Measurements from ENCODE around the gene ADISSP.

The ADISSP gene

GRCh38 chr20:3744037-3744436 is 23.5 kb downstream of the ADISSP start:
- Histone ChIP-seq H3K36me3 (ENCODE audit: control insufficient read depth in 2 of 2, insufficient read depth in 1 of 2, low read length in 2 of 2) (no peaks in the 10 kb centered on the region), H3K9me3 (ENCODE audit: control insufficient read depth, insufficient read depth, low read depth, low read length) (no peaks in the 10 kb centered on the region), H3K27ac (ENCODE audit: extremely low read depth, low read depth, low read length) (no peak overlapping the region), H3K4me3 (ENCODE audit: low read depth, low read length) (no peak overlapping the region), H3K4me1 (ENCODE audit: control insufficient read depth, insufficient read depth, low read length) (no peaks in the 10 kb centered on the region)
- POLR2A ChIA-PET: interaction anchor here (1.0 to 3.1 kb wide), 3 partner anchors 9 to 24 kb away, joined by 3 to 19 read pairs (median 3); partner anchors contain the start of gene ADISSP
- CTCF ChIA-PET: interaction anchor here (0.5 to 2.3 kb wide), 12 partner anchors 9 to 328 kb away, joined by 3 to 12 read pairs (median 4); partner anchors contain the start of gene SPEF1
- TF ChIP-seq ZNF514 (tag by site-specific recombination; IDR thresholded peaks at IDR 0.05) (no peak), GLI4 (tag by site-specific recombination; IDR thresholded peaks at IDR 0.05) (no peak), PRDM10 (tag by site-specific recombination; IDR thresholded peaks at IDR 0.05) (no peak), HOXA7 (CRISPR knock-in tag; IDR thresholded peaks at IDR 0.05; ENCODE audit: borderline replicate concordance) (no peak), YY2 (tag by site-specific recombination; IDR thresholded peaks at IDR 0.05) (no peak), ZNF37A (tag by site-specific recombination; IDR thresholded peaks at IDR 0.05) (no peak), ZFP69B (tag by site-specific recombination; IDR thresholded peaks at IDR 0.05) (no peak)
- TF ChIP-seq, protein P1, sequence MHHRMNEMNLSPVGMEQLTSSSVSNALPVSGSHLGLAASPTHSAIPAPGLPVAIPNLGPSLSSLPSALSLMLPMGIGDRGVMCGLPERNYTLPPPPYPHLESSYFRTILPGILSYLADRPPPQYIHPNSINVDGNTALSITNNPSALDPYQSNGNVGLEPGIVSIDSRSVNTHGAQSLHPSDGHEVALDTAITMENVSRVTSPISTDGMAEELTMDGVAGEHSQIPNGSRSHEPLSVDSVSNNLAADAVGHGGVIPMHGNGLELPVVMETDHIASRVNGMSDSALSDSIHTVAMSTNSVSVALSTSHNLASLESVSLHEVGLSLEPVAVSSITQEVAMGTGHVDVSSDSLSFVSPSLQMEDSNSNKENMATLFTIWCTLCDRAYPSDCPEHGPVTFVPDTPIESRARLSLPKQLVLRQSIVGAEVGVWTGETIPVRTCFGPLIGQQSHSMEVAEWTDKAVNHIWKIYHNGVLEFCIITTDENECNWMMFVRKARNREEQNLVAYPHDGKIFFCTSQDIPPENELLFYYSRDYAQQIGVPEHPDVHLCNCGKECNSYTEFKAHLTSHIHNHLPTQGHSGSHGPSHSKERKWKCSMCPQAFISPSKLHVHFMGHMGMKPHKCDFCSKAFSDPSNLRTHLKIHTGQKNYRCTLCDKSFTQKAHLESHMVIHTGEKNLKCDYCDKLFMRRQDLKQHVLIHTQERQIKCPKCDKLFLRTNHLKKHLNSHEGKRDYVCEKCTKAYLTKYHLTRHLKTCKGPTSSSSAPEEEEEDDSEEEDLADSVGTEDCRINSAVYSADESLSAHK (tag by site-specific recombination; IDR thresholded peaks at IDR 0.05): no peak

- no peak for TF ChIP-seq ZNF555 (tag by site-specific recombination; conservative IDR thresholded peaks at IDR 0.05)
- no peak for TF ChIP-seq ZNF341 (tag by site-specific recombination; IDR thresholded peaks at IDR 0.05; ENCODE audit: low read depth)
- no peak for TF ChIP-seq TRIM28 (IDR thresholded peaks at IDR 0.05; ENCODE audit: borderline replicate concordance, low read length)
- TF ChIP-seq ATF2 (tag by site-specific recombination; IDR thresholded peaks at IDR 0.05; ENCODE audit: low read depth): no peak
- TF ChIP-seq ZFHX2 (tag by site-specific recombination; conservative IDR thresholded peaks at IDR 0.05): no peak
- TF ChIP-seq ZNF664 (tag by site-specific recombination; IDR thresholded peaks at IDR 0.05): no peak
- TF ChIP-seq REST (tag by site-specific recombination; IDR thresholded peaks at IDR 0.05): no peak
- no peak for TF ChIP-seq ZBTB17 (tag by site-specific recombination; IDR thresholded peaks at IDR 0.05)
- TF ChIP-seq, protein P2, sequence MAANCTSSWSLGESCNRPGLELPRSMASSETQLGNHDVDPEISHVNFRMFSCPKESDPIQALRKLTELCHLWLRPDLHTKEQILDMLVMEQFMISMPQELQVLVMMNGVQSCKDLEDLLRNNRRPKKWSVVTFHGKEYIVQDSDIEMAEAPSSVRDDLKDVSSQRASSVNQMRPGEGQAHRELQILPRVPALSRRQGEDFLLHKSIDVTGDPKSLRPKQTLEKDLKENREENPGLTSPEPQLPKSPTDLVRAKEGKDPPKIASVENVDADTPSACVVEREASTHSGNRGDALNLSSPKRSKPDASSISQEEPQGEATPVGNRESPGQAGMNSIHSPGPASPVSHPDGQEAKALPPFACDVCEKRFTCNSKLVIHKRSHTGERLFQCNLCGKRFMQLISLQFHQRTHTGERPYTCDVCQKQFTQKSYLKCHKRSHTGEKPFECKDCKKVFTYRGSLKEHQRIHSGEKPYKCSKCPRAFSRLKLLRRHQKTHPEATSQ (tag by site-specific recombination; IDR thresholded peaks at IDR 0.05): no peak
- Histone ChIP-seq H3K9me3 (ENCODE audit: control insufficient read depth, insufficient read depth, low read depth, low read length) (no peaks in the 10 kb centered on the region), H3K36me3 (ENCODE audit: control insufficient read depth in 2 of 2, insufficient read depth in 1 of 2, low read length in 2 of 2) (no peaks in the 10 kb centered on the region), H3K4me1 (ENCODE audit: control insufficient read depth, insufficient read depth, low read length) (peaks cover 4% of the 10 kb centered on the region; the same call in 1 of the 2 replicates), H3K27ac (ENCODE audit: extremely low read depth, low read depth, low read length) (no peak overlapping the region), H3K4me3 (ENCODE audit: low read depth, low read length) (no peak overlapping the region)
- ChIA-PET POLR2A (interaction anchor here (1.0 to 3.1 kb wide), 2 partner anchors 8 to 25 kb away, joined by 3 to 19 read pairs; partner anchors contain the start of gene ADISSP), CTCF (interaction anchor here (0.5 to 2.2 kb wide), 5 partner anchors 10 to 104 kb away, joined by 3 to 7 read pairs (median 5); partner anchors contain the start of gene SPEF1)
Observed at GRCh38 chr20:3743251-3743650, 24.3 kb downstream of the ADISSP start.
